HG02840 (cell line): Measurements from ENCODE around the gene CEP43.

Experiments
- ATAC-seq: cut with Tn5 transposase; IDR thresholded peaks from one replicate; pipeline ENCODE4 v1.9.1; 2021; ENCODE audit warnings: mild to moderate bottlenecking, moderate library complexity, moderate number of reproducible peaks; ENCODE audit not compliant: unreplicated experiment, low FRiP score

Gene CEP43

DNA sequence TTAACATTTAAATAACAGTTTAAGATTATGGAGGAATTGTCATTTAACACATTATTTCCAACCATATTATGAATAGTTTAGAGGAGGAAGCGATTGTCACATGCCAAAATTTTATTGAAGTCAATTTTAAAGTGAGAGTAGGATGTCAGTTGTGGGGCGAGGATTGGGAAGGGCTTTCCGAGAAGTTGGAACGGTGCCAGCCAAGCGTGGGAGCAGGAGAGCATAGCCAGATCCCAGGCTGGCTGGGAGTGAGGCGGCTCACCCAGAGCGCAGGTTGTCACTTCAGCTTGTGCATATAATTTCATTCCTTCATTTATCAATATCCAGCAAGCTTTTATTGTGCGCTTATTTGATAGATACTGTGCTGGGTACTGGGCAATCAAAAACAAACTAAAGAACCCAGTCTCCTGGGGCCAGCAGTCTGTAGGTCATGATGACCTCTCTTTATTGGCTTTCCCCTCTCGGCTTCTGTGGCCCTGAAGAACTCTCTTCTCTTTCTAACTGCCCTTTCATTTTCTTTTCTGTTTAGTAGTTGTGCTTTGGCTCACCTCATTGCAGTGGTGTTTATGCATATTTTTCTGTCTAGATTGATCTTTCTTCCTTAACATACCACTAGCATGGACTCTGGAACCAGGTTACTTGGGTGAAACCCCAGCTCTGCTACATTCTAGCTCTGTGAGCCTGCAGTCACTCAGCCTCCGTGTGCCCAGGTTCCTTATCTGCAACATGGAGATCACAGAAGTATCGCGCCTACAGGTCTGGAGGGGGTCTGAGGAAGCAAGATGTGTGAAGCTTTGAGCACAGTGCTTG is 6.4 kb downstream of the CEP43 start:
- no peak for ATAC-seq

DNA sequence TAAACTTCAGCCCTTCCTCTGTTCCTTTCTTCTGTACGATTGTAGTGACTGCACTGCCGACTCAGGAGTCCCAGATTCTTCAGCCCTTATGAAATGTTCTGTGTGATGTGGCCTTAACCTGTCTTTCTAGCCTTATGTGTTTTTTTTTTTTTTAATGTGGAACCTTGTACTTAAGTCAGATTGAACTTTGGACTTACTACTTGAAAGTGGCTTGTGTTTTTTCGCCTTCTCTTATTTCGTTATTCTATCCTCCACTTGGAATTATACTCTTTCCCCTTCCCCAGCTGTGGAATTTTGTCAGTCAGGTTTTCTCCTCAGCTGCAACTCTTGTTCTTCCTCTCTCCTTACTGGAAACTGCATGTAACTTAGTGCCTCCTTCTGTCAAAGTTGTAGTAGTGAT is 8.8 kb downstream of the CEP43 start:
- ATAC-seq: no peak

DNA sequence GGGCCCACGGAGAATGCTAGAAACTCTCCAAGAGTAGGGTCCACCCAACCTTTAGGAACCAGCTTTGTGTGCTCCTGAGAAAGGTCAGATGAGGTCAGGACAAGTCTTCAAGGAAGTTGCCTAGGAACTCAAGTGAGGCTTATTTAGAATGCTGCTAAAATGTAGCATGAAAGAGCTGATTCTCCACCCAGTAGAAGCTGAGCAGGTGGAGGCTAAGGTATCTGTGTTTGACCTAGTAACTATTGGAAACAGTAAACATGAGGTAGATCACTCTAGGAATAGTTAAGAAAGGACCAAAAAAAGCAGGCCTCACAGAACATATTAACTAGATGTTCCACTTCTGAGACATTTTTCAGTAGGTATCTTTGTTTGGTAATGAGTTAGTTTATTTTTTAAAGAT is 13.9 kb downstream of the CEP43 start:
- no peak for ATAC-seq

DNA sequence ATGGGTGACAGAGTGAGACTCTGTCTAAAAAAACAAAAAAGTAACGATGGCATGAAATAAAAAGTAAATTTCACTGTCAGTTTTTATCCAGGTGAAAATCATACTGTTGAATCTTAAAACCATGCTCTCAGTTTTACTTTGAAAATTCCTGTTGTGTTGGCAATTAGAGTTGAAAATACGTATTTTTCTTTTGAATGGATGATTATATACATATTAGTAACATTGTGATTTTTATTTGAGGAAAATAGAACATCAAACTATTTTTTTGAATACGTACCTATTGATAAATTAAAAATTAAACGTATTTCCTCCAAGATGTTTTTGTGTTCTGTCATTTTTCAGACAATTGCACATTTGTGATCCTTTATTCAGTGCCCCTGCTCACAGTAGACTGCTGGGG is 14.7 kb downstream of the CEP43 start:
- ATAC-seq: no peak

DNA sequence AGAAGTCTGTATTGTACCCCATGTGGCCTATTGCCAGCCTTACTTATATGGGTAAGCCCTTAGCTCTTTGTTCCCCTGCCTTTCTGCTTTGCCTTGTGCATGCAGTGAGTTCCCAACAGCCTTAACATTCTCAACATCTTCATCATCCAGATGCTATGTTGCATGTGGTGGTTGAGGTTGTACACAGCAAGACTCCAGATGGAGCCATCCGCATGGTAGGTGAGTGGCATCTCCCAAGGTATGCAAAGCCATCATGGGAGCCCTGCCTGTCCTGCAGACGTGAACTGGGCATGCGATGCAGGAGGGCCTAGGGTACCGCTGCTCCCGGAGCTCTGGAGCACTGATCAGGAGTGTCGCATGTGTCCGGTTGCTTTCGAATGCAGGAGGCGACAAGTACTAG is 16.1 kb downstream of the CEP43 start:
- no peak for ATAC-seq

DNA sequence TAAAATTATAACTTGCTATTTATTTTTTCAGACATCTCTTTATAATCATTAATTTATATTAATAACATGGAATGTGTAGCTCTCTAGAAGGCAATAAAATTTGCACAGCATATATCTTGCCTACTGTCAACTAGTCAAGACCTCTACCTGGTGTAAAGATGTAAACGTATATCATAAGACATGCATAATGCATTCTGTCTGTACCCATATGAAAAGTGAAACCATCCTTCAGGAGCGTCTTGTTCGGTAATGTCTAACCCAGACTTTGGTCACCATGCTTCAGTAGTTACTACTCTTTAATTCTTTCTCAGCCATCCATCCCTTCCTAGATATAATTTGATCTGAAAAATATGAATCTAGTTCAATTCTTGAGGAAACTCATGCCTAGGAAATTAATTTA is 21.0 kb downstream of the CEP43 start:
- no peak for ATAC-seq

DNA sequence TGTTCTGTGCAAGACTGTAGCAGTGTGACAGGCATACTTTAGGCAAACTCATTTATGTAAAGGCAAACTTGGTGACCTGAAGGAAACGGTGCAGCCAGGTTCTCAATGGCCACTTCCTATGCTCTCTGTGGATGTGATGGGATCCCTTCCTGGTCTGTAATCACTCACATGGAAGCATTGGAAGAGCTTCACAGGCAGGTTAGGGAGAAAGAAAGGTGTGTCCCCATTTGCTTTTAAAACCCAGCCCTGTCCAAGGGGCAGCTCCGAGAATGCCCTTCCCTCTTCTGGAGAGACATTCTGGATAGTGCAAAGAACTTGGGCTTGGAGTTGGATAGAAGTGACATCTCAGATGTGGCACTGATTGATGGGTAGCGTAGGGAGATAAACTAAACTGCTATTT is 28.1 kb downstream of the CEP43 start:
- ATAC-seq: no peak

DNA sequence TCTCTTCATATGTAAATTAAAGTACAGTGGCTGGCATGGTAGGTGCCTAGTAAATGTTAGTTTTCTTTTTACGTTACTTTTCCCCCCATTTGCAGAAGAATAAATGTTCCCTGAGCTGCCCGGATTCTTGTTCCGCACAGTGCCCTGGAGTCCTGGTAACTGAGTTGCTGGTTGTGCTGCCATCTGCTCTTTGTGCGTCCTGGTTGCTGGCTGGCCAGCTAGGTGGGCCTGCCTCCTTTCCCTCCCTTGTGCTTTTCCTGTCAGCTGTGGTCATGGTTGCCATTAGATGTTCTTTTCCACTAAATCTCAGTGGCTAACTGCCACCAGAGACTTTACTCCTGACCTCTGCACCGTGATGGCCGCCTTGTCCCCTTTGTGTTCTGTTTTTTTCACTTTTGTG is 28.6 kb downstream of the CEP43 start:
- ATAC-seq: no peak

DNA sequence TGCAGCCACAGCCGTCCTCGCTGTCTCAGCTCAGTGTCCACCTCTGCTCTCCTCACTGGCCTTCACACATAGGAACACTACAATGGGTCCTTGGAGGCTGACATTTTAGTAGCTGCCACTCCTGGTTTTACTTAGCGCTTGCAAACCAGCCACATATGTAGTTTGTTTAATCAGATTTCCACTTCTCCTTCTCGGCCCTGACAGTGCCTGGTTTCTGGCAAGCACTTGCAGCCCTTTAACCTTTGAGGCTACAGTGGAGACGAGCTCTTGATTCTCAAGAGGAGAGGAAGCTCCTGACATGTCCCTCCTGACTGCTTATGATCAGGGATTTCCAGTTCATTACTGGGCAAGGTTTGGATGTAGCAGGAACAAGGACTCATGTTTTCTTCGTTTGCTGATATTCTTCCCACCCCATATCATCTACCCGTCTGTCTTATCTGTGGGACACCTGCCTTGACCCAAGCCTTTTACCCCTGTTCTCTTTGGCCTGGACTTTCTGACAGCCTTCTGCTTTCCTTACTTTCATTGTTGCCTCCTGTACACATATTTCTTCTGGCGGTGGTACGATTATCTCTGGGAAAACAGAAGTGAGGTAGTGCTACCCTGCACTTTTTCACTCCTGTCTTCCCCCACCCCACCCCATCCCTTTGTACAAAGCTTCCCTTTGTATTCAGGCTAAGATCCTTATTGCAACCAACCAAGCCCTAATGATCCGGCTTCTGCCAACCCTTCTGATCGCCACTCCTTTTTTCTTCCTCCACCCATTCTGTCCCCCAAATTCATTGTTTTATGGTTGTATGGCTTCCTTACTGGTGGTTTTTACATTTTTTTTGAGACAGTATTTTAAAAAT is 31.2 kb downstream of the CEP43 start:
- no peak for ATAC-seq

DNA sequence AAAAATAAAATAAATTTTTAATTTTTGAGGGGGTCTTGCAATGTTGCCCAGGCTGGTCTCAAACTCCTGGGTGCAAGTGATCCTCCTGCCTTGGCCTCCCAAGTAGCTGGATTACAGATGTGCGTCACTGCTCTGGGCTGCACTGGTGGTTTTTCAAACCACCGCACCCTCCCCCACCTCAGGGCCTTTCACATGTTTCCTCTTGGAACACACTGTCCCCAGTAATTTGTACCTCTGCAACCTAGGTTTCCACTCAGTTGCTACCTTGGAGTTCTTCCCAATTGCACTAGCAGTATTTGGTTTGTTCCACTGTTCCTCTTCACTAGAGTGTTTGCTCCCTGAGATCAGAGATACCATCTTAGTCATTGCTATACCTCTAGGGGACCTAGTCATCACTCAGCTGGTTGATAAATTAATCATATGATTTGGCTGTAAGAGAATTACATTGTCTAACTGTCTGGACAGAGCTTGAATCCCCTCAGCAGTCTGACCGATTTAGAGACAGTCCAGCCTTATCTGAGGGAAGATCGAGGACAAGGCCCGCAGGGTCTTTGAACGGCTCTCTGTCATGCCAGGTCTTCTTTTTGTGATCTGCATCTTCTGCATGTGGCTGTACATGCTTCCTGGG is 32.0 kb downstream of the CEP43 start:
- ATAC-seq: no peak

DNA sequence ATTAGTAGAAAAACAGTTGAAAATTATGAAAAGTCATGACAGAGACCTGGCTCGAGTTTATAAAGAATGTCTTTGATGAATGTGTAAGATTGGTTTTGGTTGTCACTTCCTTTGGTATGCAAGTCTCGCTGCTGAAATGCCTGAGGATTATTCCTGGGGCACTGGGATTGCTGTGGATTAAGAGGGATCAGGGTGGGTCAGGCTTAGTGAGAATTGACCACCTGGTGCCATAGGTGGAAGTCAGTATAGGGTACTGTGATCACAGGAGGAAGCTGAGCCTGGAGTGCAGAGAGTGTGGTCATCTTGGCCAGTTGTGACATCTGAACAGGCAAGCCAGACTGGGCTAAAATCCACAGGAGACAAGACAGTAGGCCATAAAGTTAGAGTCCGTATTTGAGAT is 34.9 kb downstream of the CEP43 start:
- ATAC-seq: no peak

DNA sequence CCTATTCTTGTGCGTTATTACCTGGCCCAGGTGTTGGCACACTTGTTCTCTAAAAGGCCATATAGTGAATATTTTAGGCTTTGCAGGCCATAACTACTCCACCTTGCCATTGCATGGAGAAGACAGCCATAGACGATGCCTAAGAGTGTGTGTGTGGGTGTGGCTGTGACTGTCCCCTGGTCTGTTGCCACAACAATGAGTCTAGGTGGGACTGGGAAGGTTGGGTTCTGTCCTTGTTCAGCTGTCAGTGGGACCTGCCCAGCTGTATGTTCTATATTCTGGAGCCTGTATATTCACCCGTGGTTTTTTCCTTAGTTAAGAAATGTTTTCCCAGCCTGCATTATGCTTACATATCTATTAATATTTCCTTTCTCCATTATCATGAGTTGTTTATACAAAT is 38.6 kb downstream of the CEP43 start:
- ATAC-seq: no peak

DNA sequence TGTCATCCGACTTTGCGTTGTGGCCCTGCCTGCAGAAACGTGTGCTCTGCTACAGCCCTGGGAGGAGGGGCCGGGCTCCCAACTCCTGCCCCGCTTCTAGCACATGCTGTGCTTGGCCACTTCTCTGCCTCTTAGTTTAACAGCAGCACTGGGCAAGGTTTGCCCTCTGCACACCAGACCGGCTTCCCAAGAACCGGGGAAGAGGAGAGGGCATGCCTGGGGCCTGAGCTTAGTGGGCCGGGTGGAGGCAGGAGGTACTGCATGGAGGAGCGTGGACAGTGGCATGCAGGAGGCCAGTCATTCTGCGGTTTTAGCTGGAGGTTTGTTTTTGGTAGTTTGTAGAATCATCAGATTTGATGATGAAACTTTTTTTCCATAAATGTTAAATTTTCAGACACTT is 45.5 kb downstream of the CEP43 start:
- no peak for ATAC-seq

DNA sequence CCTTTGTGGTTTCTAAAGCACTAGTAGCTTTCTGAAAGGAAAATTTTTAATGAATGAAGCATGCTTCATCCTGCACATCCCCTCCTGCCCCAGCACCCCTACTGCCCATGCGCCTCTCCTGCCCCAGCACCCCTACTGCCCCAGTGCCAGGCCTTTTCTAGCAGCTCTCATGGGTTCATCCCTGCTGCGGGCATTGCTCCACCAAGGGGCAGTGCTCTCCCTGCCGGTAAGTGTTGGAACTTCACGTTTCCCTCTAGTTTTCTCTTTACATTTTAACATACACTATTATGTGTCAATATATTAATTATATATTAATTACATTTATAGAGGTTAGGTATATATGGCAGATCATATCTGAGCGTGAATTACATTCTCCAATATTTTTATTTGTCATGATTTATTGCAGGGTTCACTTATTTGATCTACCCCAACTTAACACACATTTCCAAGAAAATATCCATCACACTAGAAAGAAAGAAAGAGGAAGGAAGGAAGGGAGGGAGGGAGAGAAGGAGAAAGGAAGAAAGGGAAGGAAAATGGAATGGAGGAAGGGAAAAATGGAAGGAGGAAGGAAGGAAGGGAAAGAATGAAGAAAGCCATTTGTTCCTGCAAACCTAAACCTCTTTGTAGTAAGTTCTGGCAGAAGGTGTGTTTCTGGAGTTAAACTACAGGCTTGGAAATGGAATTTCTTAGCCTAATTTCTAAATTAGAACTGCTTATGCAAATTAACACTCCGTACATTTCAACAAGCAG is 46.8 kb downstream of the CEP43 start:
- no peak for ATAC-seq

DNA sequence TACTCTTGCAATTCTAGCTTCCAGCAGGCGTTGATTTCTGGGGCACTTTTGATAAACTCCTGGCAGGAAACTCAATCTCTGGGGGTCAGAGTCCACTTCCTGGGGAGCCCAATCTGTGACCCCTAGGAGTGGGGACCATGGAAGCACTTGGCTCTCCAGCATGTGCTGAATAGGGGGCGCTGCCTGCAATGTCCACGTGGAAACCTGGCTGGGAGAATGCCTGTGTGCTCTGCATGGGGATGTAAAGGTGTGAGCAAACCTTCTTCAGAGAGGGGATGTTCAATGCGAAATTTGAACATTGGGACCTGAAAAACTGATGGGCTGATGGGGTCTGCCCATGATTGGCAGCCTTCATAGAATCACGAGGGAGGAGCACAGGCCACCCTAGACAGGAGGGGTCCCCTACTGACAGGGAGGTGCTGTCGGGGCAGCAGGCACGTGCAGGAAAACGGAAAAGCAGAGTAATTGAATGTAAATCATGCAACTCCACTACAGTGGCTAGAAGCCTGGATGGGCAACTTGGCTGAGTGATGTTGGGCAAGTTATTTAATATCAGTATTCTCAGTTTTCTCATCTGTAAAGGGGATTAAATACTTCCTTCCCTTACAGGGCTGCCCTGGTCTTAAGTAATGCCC is 47.8 kb downstream of the CEP43 start:
- peak; percentile 7 for ATAC-seq

DNA sequence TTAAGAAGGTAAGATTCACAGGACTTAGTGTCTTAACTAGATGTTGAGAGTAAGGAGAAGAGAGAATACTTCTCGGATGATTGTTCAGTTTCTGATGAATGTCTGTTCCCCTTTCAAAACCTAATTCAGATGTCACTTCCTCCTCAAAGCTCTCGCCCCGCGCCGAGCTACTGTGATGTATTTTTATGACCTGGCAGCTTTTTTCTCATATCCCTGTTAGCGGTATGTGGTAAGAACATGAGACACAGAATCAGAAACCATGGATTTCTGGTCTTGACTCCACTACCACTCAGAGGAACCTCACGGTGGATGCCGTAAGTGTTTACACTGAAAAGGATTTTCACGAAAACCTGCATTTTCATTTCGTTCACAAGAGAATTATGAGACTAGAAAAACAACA is 48.4 kb downstream of the CEP43 start:
- ATAC-seq: peak; percentile 75
